Lung microvascular endothelial cell (primary cell): ENCODE results near the gene PERM1. TPM values are rescaled to one million over a fixed set of nuclear protein-coding genes. Genes with fewer than 3 reads are reported as not detected.
"Not testable (repeated sequence)": the region's sequence is repeated elsewhere in the genome, so short reads cannot be mapped to it uniquely, and the experiment has no call there.

Experiments
- DNase-seq, 2 donors: peaks; one replicate each; pipeline versions ENCODE4 v3.0.0 to v3.0.0-alpha.2; 2010; ENCODE audit warnings: low read depth in 2 of 2
- total RNA-seq: library from RNA; depleted of rRNA; stranded (reverse); fragments of >200 nt; gene quantifications from 2 replicates; pipeline ENCODE4 v1.2.1, GENCODE V29; 2014

Gene PERM1
- total RNA-seq, 1 donor from 2014 or later, result not detected

- DNase-seq, result peak; percentile 42 to 65
These were observed 17.3 kb upstream of the PERM1 start for GRCh38 chr1:998995-999724.

GRCh38 chr1:998745-998994, 16.8 kb upstream of the PERM1 start:
- DNase-seq, result no peak

GRCh38 chr1:997993-998744, 16.3 kb upstream of the PERM1 start:
- DNase-seq, result peak in 1 of 2 donors; percentile 50

- DNase-seq, result no peak
These were observed 15.8 kb upstream of the PERM1 start for GRCh38 chr1:997713-997992.

- DNase-seq, result peak in 1 of 2 donors; percentile 28
These were observed 15.2 kb upstream of the PERM1 start for GRCh38 chr1:996851-997712.

GRCh38 chr1:995665-996633, 14.1 kb upstream of the PERM1 start:
- DNase-seq, result peak in 1 of 2 donors; percentile 35

GRCh38 chr1:994546-994945, 12.7 kb upstream of the PERM1 start:
- peak in 1 of 2 donors; percentile 47 for DNase-seq

GRCh38 chr1:993379-993995, 11.6 kb upstream of the PERM1 start:
- DNase-seq, result peak in 1 of 2 donors; percentile 51

- no peak for DNase-seq
These were observed 10.5 kb upstream of the PERM1 start for GRCh38 chr1:992362-992761.

GRCh38 chr1:991895-992294, 10.0 kb upstream of the PERM1 start:
- peak in 1 of 2 donors; percentile 20 for DNase-seq

- DNase-seq, result not testable (repeated sequence)
These were observed 9.4 kb upstream of the PERM1 start for GRCh38 chr1:991275-991674.

GRCh38 chr1:988061-988460, 6.2 kb upstream of the PERM1 start:
- DNase-seq, result not testable (repeated sequence)

- DNase-seq, result no peak
These were observed 3.2 kb upstream of the PERM1 start for GRCh38 chr1:985126-985525.

GRCh38 chr1:984476-984814, 2.6 kb upstream of the PERM1 start:
- DNase-seq, result no peak

GRCh38 chr1:983798-984475, 2.0 kb upstream of the PERM1 start:
- DNase-seq, result peak in 1 of 2 donors; percentile 47

- DNase-seq, result no peak
These were observed 1.0 kb upstream of the PERM1 start for GRCh38 chr1:982765-983436.

- no peak for DNase-seq
These were observed 370 bp downstream of the PERM1 start for GRCh38 chr1:981491-981954.

GRCh38 chr1:980602-981395, 1.1 kb downstream of the PERM1 start:
- DNase-seq, result no peak

- no peak for DNase-seq
These were observed 1.7 kb downstream of the PERM1 start for GRCh38 chr1:980137-980571.
